CD8-positive, alpha-beta memory T cell (primary cell): ENCODE measurements around the gene KRT84. TPM values are rescaled to one million over a fixed set of nuclear protein-coding genes. Genes with fewer than 3 reads are reported as not detected.

Source experiments
- CTCF ChIA-PET: fragments of 350-600 bp; sonication (Branson Sonifier 250); formaldehyde crosslinking; loops from one replicate; lab custom pipeline; 2021; ENCODE audit warnings: antibody characterized with exemption; lab: Charles Lee
- POLR2A ChIA-PET: fragments of 350-600 bp; sonication (Branson Sonifier 250); formaldehyde crosslinking; loops from one replicate; lab custom pipeline; 2021; ENCODE audit warnings: antibody characterized with exemption; lab: Charles Lee
- DNase-seq, 5 donors: peaks; one replicate each; pipeline versions ENCODE4 v3.0.0 to v3.0.0-alpha.2; 2020 to 2022; ENCODE audit warnings: mixed read lengths in 1 of 5
- H3K27ac ChIP-seq: one replicate; pipeline ENCODE4 v1.7.0; 2013; ENCODE audit warnings: low read depth, mild to moderate bottlenecking, low read length, moderate library complexity
- H3K27me3 ChIP-seq: 2 replicates; pipeline ENCODE4 v1.7.0; 2013; ENCODE audit warnings: low read length, mild to moderate bottlenecking; ENCODE audit not compliant: insufficient read depth, poor library complexity, severe bottlenecking
- H3K36me3 ChIP-seq: 2 replicates; pipeline ENCODE4 v1.7.0; 2013; ENCODE audit warnings: mild to moderate bottlenecking, low read length, moderate library complexity; ENCODE audit not compliant: insufficient read depth
- H3K4me1 ChIP-seq: 2 replicates; pipeline ENCODE4 v1.7.0; 2013; ENCODE audit warnings: mild to moderate bottlenecking, low read length, moderate library complexity; ENCODE audit not compliant: insufficient read depth
- H3K4me3 ChIP-seq: 2 replicates; pipeline ENCODE4 v1.7.0; 2013; ENCODE audit warnings: mild to moderate bottlenecking, low read length
- H3K9me3 ChIP-seq: 2 replicates; pipeline ENCODE4 v1.7.0; 2013; ENCODE audit warnings: mild to moderate bottlenecking, low read length
- H3K27ac Mint-ChIP-seq, 8 donors: one replicate each; pipeline ENCODE4 v1.8.0; 2020 to 2021; ENCODE audit warnings: mixed read lengths in 8 of 8, mild to moderate bottlenecking in 6 of 8, inconsistent platforms in 3 of 8, moderate library complexity in 3 of 8
- H3K27me3 Mint-ChIP-seq, 2 donors: one replicate each; pipeline ENCODE4 v1.8.0; 2020 to 2021; ENCODE audit warnings: mixed read lengths in 2 of 2, mild to moderate bottlenecking in 1 of 2, moderate library complexity in 1 of 2
- H3K36me3 Mint-ChIP-seq, 3 donors: one replicate each; pipeline ENCODE4 v1.8.0; 2020 to 2021; ENCODE audit warnings: mixed read lengths in 3 of 3, inconsistent platforms in 1 of 3, mild to moderate bottlenecking in 1 of 3
- H3K4me1 Mint-ChIP-seq, 3 donors: one replicate each; pipeline ENCODE4 v1.8.0; 2020 to 2021; ENCODE audit warnings: mixed read lengths in 3 of 3, inconsistent platforms in 1 of 3, mild to moderate bottlenecking in 1 of 3
- H3K4me3 Mint-ChIP-seq, 7 donors: one replicate each; pipeline ENCODE4 v1.8.0; 2020 to 2021; ENCODE audit warnings: mixed read lengths in 7 of 7, mild to moderate bottlenecking in 6 of 7, moderate library complexity in 4 of 7, inconsistent platforms in 2 of 7
- H3K9me3 Mint-ChIP-seq, 5 donors: one replicate each; pipeline ENCODE4 v1.8.0; 2020 to 2022; ENCODE audit warnings: mixed read lengths in 5 of 5, mild to moderate bottlenecking in 3 of 5, moderate library complexity in 2 of 5, inconsistent platforms in 1 of 5
- polyA plus RNA-seq: library from polyadenylated mRNA; unstranded; fragments of 300-500 nt; fragmentation: Illumina TruSeq; gene quantifications from one replicate; pipeline ENCODE4 v1.2.3, GENCODE V29; 2021
- total RNA-seq, 2 experiments: library from RNA; stranded (reverse); gene quantifications; one replicate each; pipeline ENCODE4 v1.2.3, GENCODE V29; 2021

Gene KRT84
- total and polyA plus RNA-seq, 3 experiments from 2014 or later: not detected

- no peaks in the 10 kb centered on the region for H3K27me3 ChIP-seq
- Mint-ChIP-seq H3K4me3 (no peak overlapping the region), H3K27ac (no peak overlapping the region), H3K36me3 (no peaks in the 10 kb centered on the region), H3K4me1 (no peaks in the 10 kb centered on the region), H3K27me3 (peaks cover 4 to 8% of the 10 kb centered on the region in 2 donors), H3K9me3 (no peaks in the 10 kb centered on the region)
- no peak for DNase-seq
- ChIA-PET POLR2A (no interaction called here), CTCF (no interaction called here)
- H3K27ac ChIP-seq: no peak overlapping the region
- no peak overlapping the region for H3K4me3 ChIP-seq
- no peaks in the 10 kb centered on the region for H3K36me3 ChIP-seq
- H3K9me3 ChIP-seq: no peaks in the 10 kb centered on the region
- H3K4me1 ChIP-seq: no peaks in the 10 kb centered on the region
These were observed 4.1 kb upstream of the KRT84 start for GRCh38 chr12:52389313-52390207.

DNA sequence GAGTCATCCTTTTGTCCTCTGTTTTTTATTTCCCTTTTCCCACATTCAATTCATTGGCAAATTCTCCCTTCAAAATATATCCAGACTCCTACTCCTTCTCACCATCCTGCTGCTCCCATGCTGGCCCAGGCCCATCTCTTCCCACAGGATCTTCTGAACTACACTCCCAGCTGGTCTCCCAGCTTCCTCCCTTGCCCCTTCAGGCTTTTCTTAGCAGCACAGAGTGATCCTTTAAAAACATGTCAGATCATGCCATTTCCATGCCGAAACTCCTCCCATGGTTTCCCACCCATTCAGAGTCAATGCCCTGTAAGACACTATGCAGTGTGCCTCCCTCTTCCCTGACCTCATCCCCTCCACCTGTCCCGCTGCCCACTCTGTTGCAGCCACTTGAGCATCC, 2.4 kb upstream of the KRT84 start:
- H3K27ac ChIP-seq: no peak overlapping the region
- H3K36me3 ChIP-seq: no peaks in the 10 kb centered on the region
- Mint-ChIP-seq H3K27ac (no peak overlapping the region), H3K36me3 (no peaks in the 10 kb centered on the region), H3K27me3 (peaks cover 0 to 10% of the 10 kb centered on the region in 2 donors), H3K9me3 (no peaks in the 10 kb centered on the region), H3K4me1 (peaks cover 3 to 7% (median 5%) of the 10 kb centered on the region in 3 donors), H3K4me3 (no peak overlapping the region)
- H3K27me3 ChIP-seq: no peaks in the 10 kb centered on the region
- CTCF ChIA-PET: no interaction called here
- no peaks in the 10 kb centered on the region for H3K9me3 ChIP-seq
- POLR2A ChIA-PET: no interaction called here
- H3K4me1 ChIP-seq: no peaks in the 10 kb centered on the region
- DNase-seq: no peak
- no peak overlapping the region for H3K4me3 ChIP-seq

DNA sequence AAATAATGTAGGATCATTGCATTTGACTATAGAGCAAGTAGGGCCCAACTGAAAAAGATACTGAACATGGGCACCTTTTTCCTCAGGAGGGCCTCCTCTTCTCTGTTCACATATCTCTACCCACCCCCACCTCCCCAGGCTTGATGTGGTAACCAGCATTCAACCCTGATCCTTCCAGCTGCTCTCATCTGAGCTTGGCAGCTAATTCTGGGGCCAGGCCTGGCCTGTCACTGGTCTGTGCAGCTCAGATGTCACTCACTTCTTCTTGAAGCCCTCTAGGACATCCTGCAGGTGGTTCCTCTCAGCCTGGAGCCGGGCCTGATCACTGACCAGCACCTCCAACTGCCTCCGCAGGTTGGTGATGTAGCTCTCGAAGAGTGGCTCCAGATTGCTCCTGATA, 2.1 kb downstream of the KRT84 start:
- no peak overlapping the region for H3K4me3 ChIP-seq
- CTCF ChIA-PET: interaction anchor here (2.0 kb wide), 1 partner anchor 10 kb away, joined by 4 read pairs; no protein-coding TSS in a partner anchor
- no peak for DNase-seq
- H3K27ac ChIP-seq: no peak overlapping the region
- H3K27me3 ChIP-seq: no peaks in the 10 kb centered on the region
- POLR2A ChIA-PET: no interaction called here
- H3K36me3 ChIP-seq: no peaks in the 10 kb centered on the region
- H3K9me3 ChIP-seq: no peaks in the 10 kb centered on the region
- H3K36me3 Mint-ChIP-seq: no peaks in the 10 kb centered on the region
- H3K4me1 ChIP-seq: no peaks in the 10 kb centered on the region
- H3K4me1 Mint-ChIP-seq: peaks cover 6 to 19% (median 16%) of the 10 kb centered on the region in 3 donors
- H3K4me3 Mint-ChIP-seq: no peak overlapping the region
- no peak overlapping the region for H3K27ac Mint-ChIP-seq
- peaks cover 1 to 8% of the 10 kb centered on the region in 2 donors for H3K27me3 Mint-ChIP-seq
- no peaks in the 10 kb centered on the region for H3K9me3 Mint-ChIP-seq

GRCh38 chr12:52382854-52383253, 2.6 kb downstream of the KRT84 start:
- Histone ChIP-seq H3K4me3 (no peak overlapping the region), H3K9me3 (no peaks in the 10 kb centered on the region), H3K27ac (no peak overlapping the region), H3K36me3 (no peaks in the 10 kb centered on the region), H3K4me1 (no peaks in the 10 kb centered on the region), H3K27me3 (no peaks in the 10 kb centered on the region)
- Mint-ChIP-seq H3K36me3 (no peaks in the 10 kb centered on the region), H3K27me3 (peaks cover 1 to 9% of the 10 kb centered on the region in 2 donors), H3K4me1 (peaks cover 6 to 19% (median 16%) of the 10 kb centered on the region in 3 donors), H3K27ac (peak overlapping the region in 1 of 8 donors; percentile 18), H3K4me3 (no peak overlapping the region), H3K9me3 (no peaks in the 10 kb centered on the region)
- ChIA-PET POLR2A (no interaction called here), CTCF (no interaction called here)
- no peak for DNase-seq

- Histone ChIP-seq H3K27ac (no peak overlapping the region), H3K27me3 (no peaks in the 10 kb centered on the region), H3K36me3 (no peaks in the 10 kb centered on the region), H3K4me1 (no peaks in the 10 kb centered on the region), H3K4me3 (no peak overlapping the region), H3K9me3 (no peaks in the 10 kb centered on the region)
- DNase-seq: no peak
- peaks cover 6 to 19% (median 16%) of the 10 kb centered on the region in 3 donors for H3K4me1 Mint-ChIP-seq
- no peaks in the 10 kb centered on the region for H3K9me3 Mint-ChIP-seq
- H3K27me3 Mint-ChIP-seq: peaks cover 11 to 18% of the 10 kb centered on the region in 2 donors
- H3K4me3 Mint-ChIP-seq: no peak overlapping the region
- CTCF ChIA-PET: interaction anchor here (2.0 kb wide), 1 partner anchor 10 kb away, joined by 4 read pairs; no protein-coding TSS in a partner anchor
- H3K27ac Mint-ChIP-seq: peak overlapping the region in 1 of 8 donors; percentile 15
- H3K36me3 Mint-ChIP-seq: no peaks in the 10 kb centered on the region
- POLR2A ChIA-PET: no interaction called here
These were observed 4.2 kb downstream of the KRT84 start for GRCh38 chr12:52381206-52381605.

GRCh38 chr12:52380271-52380694, 5.2 kb downstream of the KRT84 start:
- CTCF ChIA-PET: interaction anchor here (2.0 kb wide), 1 partner anchor 9 kb away, joined by 4 read pairs; no protein-coding TSS in a partner anchor
- POLR2A ChIA-PET: no interaction called here
- H3K27ac Mint-ChIP-seq: no peak overlapping the region

DNA sequence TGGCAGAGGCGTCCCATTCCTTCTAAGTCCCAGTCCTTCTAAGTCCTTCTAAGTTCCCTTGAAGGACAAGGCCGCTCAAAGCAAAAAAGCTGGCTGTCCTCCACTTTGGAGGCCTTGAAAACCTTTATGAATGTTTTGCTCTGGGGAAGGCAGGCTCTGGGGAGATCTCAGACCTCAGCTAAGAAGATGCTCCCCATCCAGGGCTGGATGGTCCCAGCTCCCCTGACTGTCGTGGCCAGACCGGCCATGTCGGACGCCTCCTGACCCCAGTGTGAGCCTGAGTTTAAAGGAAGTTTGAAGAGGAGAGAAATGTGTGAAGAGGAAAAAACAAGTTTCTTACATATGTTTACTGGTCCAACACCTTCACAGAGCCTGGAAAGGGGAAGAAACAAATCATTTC, 5.9 kb downstream of the KRT84 start:
- Histone ChIP-seq H3K27me3 (no peaks in the 10 kb centered on the region), H3K4me3 (no peak overlapping the region), H3K4me1 (no peaks in the 10 kb centered on the region), H3K36me3 (no peaks in the 10 kb centered on the region), H3K27ac (no peak overlapping the region), H3K9me3 (no peaks in the 10 kb centered on the region)
- Mint-ChIP-seq H3K27me3 (peaks cover 11 to 21% of the 10 kb centered on the region in 2 donors), H3K4me1 (peaks cover 6 to 19% (median 16%) of the 10 kb centered on the region in 3 donors), H3K27ac (peak overlapping the region in 1 of 8 donors; percentile 26), H3K36me3 (no peaks in the 10 kb centered on the region), H3K4me3 (no peak overlapping the region), H3K9me3 (peaks cover 0 to 2% (median 0%) of the 10 kb centered on the region in 5 donors)
- CTCF ChIA-PET: no interaction called here
- no peak for DNase-seq
- POLR2A ChIA-PET: no interaction called here

More at GRCh38 chr12:52380271-52380694, 5.2 kb downstream of the KRT84 start:
- Histone ChIP-seq H3K36me3 (no peaks in the 10 kb centered on the region), H3K27me3 (no peaks in the 10 kb centered on the region), H3K9me3 (no peaks in the 10 kb centered on the region), H3K4me1 (no peaks in the 10 kb centered on the region), H3K4me3 (no peak overlapping the region), H3K27ac (no peak overlapping the region)
- no peaks in the 10 kb centered on the region for H3K36me3 Mint-ChIP-seq
- no peak for DNase-seq
- H3K4me1 Mint-ChIP-seq: peaks cover 6 to 19% (median 16%) of the 10 kb centered on the region in 3 donors
- H3K9me3 Mint-ChIP-seq: no peaks in the 10 kb centered on the region
- H3K4me3 Mint-ChIP-seq: no peak overlapping the region
- H3K27me3 Mint-ChIP-seq: peaks cover 11 to 21% of the 10 kb centered on the region in 2 donors

- POLR2A ChIA-PET: no interaction called here
- no peaks in the 10 kb centered on the region for H3K4me1 ChIP-seq
- H3K27ac ChIP-seq: no peak overlapping the region
- H3K9me3 ChIP-seq: no peaks in the 10 kb centered on the region
- H3K36me3 Mint-ChIP-seq: no peaks in the 10 kb centered on the region
- peaks cover 5 to 14% (median 14%) of the 10 kb centered on the region in 3 donors for H3K4me1 Mint-ChIP-seq
- no peak overlapping the region for H3K4me3 Mint-ChIP-seq
- H3K9me3 Mint-ChIP-seq: peaks cover 6 to 12% (median 9%) of the 10 kb centered on the region in 5 donors
- no peak overlapping the region for H3K4me3 ChIP-seq
- CTCF ChIA-PET: no interaction called here
- H3K36me3 ChIP-seq: no peaks in the 10 kb centered on the region
- H3K27ac Mint-ChIP-seq: no peak overlapping the region
- DNase-seq: no peak
- peaks cover 11 to 21% of the 10 kb centered on the region in 2 donors for H3K27me3 Mint-ChIP-seq
- H3K27me3 ChIP-seq: no peaks in the 10 kb centered on the region
These were observed 7.4 kb downstream of the KRT84 start for GRCh38 chr12:52378091-52378490.
